GM18519 (cell line): ENCODE measurements around the gene ZNF609.

ENCODE experiments used
- ATAC-seq: cut with Tn5 transposase; IDR thresholded peaks from one replicate; pipeline ENCODE4 v1.9.1; 2021; ENCODE audit warnings: mild to moderate bottlenecking, moderate library complexity; ENCODE audit not compliant: unreplicated experiment, low FRiP score

The ZNF609 gene

DNA sequence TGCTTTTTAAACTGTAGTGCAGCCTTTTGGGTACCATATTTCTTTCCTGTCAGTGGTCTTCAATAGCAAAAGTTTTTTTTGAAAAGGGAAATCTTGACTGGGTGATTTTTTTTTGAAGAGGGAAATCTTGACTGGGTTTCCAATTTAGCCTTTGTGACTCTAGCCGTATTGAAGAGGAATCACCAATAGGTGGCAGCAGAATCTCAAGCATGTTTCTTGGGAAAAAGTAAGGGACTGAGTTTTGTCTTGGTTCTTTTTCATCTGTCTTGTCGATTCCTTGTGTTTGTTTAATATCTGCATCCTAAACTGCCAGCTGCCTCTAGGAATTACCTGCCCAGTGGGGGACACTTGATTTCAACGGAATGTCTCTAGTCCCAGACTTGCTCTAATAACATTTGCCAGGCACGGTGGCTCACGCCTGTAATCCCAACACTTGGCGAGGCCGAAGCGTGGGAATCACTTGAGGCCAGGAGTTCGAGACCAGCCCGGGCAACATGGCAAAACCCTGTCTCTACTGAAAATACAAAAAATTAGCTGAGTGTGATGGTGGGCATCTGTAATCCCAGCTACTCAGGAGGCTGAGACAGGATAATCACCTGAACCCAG, 225.9 kb downstream of the ZNF609 start:
- no peak for ATAC-seq

DNA sequence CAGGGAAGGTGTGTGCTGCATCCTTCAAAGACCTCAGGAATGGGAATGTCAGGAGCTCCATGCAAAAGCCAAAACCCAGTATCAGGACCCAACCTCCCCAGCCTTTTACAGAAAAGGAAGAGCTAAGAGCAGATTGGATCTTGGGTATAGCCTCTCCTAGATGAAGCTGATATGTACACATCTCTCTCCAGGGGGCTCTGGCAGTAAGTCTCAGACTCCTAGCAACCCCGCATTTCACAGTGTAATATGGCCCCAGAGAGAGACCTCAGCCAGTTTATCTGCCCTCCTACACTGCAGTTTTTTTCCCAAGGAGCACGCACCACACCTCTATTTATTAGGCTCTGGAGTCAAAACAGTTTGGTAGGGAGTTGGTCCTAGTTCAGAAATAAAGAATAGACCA, 226.8 kb downstream of the ZNF609 start:
- ATAC-seq, result no peak

DNA sequence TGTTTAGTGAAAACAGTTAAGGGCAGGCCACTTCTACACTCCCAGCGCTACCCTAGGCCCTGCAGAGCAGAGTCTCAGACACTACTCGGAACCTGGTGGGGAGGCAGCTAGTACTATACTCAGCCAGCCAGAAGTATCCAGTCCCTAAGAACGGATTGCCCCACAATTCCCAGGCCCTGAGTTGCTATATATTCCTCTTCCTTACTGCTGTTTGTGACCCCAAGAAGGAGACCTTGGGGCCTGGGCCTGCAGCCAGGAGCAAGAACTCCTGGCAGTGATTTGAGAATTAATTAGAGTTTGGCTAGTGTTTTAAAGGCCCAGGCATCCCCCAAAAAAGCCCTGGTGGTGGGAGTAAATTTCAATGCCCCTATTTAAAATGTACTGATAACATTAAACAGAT, 227.3 kb downstream of the ZNF609 start:
- no peak for ATAC-seq

DNA sequence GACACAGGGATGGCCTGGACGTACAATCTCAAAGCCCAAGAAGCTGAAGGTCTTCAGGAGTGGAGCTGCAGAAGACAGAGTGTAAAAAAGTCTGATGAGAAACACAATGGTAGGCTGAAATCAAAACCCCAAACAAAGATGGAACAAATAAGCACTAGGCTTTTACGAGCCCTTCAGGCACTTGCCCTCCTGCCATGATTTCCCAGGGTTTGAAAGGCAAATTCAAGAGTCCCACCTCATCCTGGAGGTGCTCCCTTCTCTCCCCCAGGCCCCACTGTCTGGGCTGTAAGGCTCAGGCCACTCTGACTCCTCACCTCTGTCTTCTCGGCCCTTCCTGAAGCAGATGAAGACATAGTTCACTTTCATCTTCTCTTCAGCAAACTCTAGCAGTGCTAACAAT, 228.4 kb downstream of the ZNF609 start:
- ATAC-seq, result no peak

DNA sequence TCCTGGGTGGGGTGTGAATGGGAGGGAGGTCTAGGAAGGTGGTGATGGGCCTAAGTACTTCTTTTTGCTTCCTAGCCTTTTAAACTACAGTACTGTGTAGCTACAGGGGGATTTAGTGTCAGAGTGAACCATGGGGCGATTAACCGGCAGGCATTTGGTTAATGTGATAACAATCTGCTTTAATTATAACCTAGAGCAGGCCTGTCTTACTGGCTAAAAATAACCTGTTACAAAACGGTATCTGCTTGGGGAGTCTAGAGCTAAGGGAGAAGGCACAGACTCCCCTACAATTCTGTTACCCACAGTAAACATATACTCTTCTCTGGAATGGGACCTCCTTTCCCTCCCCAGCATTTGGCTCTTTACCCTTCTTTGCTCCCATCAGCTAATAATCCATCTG, 229.6 kb downstream of the ZNF609 start:
- ATAC-seq, result no peak

DNA sequence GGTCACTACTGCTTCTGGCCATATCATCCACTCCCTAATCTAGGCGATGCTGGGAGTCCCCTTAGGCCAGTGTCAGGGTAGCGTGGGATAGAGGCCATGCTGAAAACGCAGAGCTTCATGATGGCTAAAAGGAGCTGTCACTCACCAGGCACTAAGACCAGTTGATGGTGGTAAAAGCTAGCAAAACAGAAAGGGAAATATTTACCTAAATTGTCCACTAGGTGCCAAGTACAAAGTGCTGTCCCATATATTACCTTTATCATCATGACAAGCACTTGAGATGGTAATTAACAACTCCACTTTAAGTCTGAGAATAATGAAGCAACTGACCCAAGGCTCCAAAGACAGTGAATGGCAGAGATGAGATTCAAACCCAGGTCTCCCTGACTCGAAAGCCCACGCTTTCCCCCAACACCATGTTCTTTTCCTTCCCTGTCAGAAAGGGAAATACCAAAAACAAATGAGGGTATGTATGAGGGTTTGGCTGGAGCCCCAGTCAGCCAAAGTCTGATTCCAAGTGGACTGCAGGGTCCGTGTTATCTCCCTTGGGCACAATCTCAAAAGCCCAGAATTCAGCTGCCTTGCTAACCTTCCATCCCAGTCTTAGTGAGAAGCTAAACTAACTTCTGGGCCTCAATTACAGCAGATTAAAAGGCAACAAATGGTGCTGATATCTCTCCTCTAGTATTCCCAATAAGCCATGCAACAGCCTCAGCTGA, 230.4 kb downstream of the ZNF609 start:
- no peak for ATAC-seq

DNA sequence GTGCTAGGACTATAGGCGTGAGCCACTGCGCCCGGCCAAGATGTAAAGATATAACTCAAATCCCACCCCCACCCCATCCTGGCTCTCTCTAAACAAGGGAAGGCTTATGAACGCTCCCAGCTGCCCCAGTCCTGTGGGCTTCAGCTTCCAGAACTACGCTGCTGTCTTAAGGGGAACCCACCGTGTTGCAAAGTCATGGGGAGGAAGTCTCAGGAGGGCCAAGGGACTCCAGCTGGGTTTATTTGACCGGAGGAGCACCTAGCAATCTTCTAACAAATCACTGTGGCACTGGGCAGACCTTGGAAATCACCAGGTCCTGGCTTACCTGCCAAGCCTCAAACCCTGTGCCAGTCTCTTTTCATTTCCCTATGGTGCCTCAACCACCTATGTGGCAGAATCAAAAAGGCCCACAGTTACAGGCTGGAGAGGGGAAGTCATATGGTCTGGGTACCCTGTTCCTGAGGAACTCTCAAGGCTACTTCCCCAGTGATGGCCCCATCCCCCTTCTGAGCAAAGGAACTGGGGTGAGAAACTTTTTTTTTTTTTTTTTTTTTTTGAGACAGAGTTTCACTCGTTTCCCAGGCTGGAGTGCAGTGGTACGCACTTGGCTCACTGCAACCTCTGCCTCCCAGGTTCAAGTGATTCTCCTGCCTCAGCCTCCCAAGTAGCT, 231.7 kb downstream of the ZNF609 start:
- no peak for ATAC-seq

DNA sequence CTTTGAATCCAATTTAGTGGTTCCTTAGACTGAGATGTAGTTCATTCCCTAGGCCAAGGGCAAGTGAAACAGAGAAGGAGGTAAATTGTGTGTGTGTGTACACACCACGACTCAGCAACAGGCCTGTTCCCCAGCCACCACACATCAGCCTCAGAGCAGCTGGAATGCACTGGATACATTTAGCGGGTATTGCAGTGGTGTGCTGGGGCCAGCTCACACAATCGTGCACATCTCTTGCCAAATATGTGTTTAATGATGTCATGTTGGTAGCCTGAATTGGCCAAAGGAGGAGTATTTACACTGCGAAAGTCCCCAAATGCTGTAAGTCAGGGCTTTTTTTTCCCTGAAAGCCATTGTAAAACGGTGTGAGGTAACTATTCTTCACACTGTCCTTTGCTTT, 232.8 kb downstream of the ZNF609 start:
- ATAC-seq, result no peak

DNA sequence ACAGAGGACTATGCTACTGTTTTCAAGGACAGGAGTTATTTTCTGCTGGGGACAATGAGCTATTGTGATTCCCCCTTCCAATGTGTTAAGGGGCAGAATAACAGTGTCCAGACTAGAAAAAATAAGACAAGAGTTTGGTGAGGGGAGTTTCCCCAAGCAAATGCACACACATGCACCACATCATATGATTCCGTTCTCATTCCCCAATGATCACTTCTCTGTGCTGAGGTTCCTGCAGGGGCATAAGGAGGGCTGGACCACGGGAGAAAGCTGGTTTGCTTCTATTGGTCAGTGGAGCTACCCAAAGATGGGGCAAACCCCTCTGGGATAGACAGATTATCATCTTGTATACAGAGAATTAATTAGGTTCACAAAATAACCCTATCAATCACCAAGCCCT, 234.4 kb downstream of the ZNF609 start:
- ATAC-seq, result no peak

DNA sequence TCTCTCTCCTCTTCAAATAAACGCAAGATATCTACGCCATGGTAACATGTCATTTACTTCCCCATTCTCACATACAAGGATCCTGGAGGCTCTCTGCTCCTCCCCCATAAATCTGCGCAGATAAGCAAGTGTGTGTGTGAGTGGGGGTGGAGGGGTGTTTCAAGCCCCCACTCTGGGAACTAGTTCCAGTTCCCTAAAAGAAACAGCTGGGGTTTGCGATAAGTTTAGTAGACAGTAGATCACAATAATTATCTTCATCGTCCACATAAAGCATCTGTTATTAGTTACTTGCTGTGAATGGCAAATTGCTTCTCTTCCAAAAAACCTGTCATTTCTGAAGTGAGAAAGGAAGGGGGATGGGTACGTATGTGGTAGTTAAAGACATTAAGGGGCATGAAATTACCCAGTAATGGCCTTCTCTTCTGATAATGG, 235.2 kb downstream of the ZNF609 start:
- ATAC-seq, result no peak

DNA sequence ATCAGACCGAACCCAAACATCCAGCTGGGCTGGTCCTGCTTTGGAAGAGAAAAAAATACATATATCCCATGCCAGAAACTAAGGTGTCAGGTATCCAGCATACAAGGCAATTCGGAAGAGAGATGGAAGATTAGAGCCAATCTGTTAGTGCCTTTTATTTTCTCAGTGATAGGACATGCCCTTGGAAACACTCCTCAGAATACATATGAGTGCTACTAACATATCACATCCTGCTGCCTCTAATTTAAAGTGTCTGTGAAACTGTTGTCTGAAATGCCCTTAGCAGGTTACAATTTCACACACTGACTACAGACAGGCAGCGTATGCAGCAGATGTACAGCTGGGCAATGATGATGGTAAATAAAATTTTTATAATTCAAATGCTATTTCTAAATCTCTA, 236.1 kb downstream of the ZNF609 start:
- no peak for ATAC-seq

DNA sequence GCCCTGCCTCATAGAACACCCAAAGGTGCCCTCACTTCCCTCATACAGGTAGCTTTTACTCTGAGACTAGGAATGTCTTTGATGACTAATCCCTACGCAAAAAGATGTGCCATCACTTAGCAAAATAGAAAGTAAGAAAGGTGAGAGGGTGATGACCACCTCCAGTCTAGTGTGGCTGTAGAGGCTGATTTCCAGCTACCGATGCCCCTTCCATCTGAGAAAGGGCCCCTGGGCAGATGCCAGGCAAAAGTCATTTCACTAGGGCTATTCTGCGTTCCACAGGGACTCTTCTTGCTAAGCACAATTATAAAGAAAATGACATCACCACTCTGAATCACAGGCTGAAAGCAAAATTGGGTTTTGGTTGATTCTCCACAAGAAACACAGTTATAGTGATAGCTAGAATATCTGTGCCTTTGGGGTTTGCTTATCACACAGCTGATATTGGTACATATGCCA, 237.6 kb downstream of the ZNF609 start:
- ATAC-seq, result no peak

DNA sequence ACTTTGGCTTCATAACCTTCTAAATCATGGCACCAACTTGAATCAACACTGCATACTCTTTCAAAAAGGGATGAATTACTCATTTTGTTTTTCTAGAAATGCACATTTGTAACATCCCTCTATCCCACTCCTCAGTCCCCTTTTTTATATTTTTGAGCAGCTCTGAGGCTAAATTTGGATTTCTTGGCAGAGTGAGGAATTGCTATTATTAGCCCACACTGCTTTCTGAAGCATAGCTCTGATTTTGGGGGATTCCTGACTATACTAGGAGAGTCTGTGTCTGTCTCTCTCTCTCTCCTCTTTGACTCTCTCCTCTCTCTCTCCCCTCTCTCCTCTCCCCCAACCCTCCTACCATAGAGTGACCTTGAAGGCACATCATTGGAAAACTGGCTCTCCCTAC, 238.4 kb downstream of the ZNF609 start:
- no peak for ATAC-seq

DNA sequence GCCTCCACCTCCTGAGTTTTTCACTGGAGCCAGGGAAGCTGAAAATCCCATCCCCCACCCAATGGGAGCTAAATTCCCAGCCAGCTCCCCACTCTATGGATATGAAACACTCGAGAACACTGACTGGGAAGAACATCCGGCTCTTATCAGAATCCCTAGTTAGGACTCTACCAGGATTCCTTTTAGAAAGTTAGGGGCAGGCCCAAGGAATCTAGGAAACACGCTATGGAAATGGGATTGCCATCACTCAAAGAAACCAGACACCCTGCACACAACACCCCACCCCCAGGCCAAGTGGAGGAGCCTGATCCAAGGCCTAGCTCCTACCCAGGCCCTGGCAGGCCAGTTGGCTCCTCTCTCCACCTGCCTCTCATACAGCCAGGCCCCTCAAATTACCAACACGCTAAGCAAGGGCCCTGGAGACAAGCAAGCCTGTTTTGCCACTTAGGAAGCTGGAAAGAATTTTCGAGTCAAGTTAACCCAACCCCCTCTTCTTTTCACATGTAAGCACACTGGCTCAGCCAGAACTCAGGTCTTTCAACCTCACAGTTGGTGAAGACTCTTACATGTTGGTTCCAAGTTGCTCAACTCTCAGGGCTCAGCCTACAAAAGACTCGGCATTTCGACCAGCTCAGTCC, 239.5 kb downstream of the ZNF609 start:
- no peak for ATAC-seq

DNA sequence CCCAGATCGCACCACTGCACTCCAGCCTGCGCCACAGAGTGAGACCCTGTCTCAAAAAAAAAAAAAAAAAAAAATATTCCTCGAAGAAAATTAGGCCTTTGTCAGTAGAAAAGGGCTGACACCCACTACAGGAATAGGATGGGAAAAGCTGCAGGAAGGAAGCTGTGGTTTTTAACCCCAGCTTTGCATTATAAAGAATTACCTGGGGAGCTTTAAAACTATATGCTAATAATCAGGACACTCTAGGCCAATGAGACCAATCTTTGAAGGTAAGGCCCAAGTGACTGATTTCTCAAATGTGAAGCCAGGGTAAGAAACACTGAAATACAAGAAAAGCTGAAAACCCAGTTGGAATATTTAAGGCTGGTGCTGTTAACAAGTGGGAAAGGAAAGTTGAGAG, 240.7 kb downstream of the ZNF609 start:
- ATAC-seq, result no peak

DNA sequence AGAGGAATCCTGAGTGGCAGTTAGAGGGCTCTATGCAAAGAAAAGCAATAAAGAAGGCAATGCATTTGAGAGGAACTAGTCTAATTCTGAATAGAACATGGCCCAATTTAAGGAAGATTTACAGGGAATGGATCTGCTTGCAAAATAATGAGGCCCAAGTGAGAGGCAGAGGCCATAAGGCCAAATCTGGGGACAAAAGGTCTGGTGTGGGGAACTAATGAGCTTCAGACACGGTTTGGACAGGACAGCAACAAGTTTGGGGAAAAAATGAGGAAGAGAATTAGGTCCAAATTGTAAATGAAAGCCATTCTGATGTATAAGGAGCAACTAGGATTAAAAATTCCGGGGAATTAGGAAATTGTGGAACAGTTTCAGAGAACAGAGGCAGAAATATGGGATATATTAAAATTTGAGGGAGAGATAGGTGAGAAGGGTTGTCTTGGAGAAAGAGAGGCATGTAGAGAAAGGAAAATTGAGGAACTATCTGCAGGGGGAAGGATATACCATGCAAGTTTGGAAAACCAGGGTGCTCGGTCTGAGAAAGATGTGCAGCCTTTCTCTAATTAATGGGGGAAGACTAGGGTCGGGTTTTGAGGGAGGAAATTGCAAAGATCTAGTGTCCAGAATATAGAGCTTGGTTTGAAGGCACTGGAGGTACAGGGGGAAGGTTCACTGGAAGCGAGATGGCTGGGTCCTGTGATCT, 241.3 kb downstream of the ZNF609 start:
- no peak for ATAC-seq

DNA sequence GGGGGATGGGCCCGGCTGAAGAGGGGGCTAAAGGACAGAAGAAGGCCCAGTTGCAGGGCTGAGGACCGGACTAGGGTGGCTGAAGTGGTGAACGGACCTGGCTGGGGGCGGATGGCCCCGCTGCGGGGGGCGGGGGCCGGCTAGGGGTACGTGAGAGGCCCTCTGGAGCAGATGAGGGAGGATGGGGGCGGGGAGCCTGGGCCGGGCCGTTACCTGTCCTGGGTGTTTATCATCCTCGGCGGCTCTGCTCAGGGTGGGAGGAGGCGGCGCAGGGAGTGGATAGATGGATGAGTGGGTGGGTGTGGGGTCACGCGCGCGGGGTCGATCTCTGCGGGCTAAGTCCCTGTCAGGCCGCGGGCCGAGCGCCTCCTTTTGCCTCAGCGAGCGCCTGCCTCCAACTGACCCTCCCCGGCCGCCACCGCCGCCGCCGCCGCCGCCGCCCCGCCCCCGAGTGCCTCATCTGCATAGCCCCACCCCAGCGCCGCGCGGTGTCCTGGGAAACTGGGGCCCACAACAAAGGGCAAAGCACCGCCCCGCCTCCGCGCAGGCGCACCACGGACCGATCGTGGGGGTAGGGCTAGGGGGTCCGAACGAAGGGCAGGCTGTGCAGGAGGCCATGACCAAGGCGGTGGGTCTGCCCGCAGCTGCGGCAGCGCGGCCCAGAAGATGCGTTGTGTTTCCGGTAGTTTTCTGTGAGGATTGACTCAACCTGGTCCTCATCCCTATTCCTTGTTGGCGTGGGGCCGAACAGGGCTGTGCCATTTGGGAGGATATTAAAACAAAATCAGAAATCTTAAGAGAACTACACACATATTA, 242.6 kb downstream of the ZNF609 start:
- peak; percentile 68 for ATAC-seq

DNA sequence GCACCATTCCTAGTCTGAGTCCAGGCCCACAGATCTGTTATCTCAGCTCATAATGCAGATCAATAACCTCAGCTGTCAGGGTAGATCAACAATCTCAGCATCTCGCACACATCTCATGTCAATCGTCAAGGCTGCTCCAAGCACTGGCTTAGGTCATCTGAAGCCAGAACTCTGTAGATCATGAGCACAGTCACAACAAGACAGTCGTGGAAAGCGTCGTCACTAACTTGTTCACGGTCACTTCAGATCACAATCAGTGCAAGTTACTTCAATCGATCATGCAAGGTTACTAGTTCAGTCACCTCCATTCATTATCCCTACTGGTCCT, 243.2 kb downstream of the ZNF609 start:
- ATAC-seq, result no peak

DNA sequence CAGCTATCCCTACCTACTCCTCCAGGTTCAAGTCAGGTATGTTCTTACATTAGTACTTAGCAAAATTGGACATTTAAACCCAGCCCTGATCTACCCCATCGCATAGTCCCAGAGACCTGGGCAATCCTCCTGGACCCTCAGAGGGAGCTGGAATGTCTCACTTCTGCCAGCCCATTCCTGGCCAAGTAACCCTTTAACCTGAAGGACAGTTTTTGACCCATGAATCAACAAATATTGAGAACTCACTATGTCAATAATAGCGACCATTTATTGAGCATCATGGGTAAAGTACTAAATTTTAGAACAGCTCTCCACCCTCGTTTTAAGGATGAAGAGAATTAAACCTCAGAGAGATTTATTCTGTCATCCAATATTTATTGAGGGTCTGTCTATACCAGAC, 244.6 kb downstream of the ZNF609 start:
- ATAC-seq, result no peak
